ENCODE data around the gene NXNL2. TPM values are rescaled to one million over a fixed set of nuclear protein-coding genes. Genes with fewer than 3 reads are reported as not detected.

Gene NXNL2
- total and polyA plus RNA-seq, 4 donors: 0.09 to 0.14 TPM; not detected in 2

DNA sequence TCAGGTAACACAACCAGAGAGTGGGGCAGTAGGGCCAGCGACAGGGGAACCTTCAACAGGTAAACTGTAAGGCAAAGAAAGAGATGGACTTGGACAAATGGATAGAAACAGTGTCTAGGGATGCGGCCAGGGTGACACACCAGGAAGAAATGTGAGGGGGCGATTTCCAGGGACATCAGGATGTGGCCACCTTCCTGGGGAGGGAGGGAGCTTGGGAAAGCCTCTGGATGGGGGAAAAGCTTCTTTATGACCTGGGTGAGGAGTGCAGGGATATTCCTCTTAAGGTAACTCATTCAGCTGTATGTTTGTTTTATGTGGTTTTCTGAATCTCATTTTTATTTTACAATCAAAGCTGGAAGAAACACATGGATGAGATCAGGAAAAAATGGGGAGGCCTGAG lies 11.9 kb upstream of the NXNL2 start:
- no peaks in the 10 kb centered on the region for H3K4me1 ChIP-seq (ENCODE audit: control insufficient read depth in 4 of 4, insufficient read depth in 4 of 4, low read length in 3 of 4)
- no peaks in the 10 kb centered on the region for H3K27me3 ChIP-seq (ENCODE audit: control insufficient read depth in 4 of 4, insufficient read depth in 4 of 4, low read length in 3 of 4)
- 90% methylated on average over 3 of the region's 3 CpGs for WGBS
- H3K9ac ChIP-seq (ENCODE audit: low read depth in 1 of 2, low read length in 2 of 2): no peak overlapping the region
- no peak overlapping the region for H3K27ac ChIP-seq (ENCODE audit: low read depth in 1 of 2, low read length in 2 of 2)
- H3K36me3 ChIP-seq (ENCODE audit: control insufficient read depth in 4 of 4, insufficient read depth in 3 of 4, low read depth in 1 of 4, low read length in 3 of 4): no peaks in the 10 kb centered on the region
- no peaks in the 10 kb centered on the region for H3K9me3 ChIP-seq (ENCODE audit: control insufficient read depth in 4 of 4, low read length in 3 of 4)
- TF ChIP-seq HNF4A (conservative IDR thresholded peaks at IDR 0.05): no peak
- TF ChIP-seq RAD21 (IDR thresholded peaks at IDR 0.05): no peak
- TF ChIP-seq, protein P1, sequence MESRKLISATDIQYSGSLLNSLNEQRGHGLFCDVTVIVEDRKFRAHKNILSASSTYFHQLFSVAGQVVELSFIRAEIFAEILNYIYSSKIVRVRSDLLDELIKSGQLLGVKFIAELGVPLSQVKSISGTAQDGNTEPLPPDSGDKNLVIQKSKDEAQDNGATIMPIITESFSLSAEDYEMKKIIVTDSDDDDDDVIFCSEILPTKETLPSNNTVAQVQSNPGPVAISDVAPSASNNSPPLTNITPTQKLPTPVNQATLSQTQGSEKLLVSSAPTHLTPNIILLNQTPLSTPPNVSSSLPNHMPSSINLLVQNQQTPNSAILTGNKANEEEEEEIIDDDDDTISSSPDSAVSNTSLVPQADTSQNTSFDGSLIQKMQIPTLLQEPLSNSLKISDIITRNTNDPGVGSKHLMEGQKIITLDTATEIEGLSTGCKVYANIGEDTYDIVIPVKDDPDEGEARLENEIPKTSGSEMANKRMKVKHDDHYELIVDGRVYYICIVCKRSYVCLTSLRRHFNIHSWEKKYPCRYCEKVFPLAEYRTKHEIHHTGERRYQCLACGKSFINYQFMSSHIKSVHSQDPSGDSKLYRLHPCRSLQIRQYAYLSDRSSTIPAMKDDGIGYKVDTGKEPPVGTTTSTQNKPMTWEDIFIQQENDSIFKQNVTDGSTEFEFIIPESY (IDR thresholded peaks at IDR 0.05): no peak
- TF ChIP-seq, protein P2, sequence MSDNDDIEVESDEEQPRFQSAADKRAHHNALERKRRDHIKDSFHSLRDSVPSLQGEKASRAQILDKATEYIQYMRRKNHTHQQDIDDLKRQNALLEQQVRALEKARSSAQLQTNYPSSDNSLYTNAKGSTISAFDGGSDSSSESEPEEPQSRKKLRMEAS (IDR thresholded peaks at IDR 0.05): no peak
- no peak for TF ChIP-seq HNF4G (IDR thresholded peaks at IDR 0.05)
- TF ChIP-seq TAF1 (conservative IDR thresholded peaks at IDR 0.05): no peak
- TF ChIP-seq, protein P3, sequence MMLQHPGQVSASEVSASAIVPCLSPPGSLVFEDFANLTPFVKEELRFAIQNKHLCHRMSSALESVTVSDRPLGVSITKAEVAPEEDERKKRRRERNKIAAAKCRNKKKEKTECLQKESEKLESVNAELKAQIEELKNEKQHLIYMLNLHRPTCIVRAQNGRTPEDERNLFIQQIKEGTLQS (IDR thresholded peaks at IDR 0.05): no peak
- TF ChIP-seq, protein P4, sequence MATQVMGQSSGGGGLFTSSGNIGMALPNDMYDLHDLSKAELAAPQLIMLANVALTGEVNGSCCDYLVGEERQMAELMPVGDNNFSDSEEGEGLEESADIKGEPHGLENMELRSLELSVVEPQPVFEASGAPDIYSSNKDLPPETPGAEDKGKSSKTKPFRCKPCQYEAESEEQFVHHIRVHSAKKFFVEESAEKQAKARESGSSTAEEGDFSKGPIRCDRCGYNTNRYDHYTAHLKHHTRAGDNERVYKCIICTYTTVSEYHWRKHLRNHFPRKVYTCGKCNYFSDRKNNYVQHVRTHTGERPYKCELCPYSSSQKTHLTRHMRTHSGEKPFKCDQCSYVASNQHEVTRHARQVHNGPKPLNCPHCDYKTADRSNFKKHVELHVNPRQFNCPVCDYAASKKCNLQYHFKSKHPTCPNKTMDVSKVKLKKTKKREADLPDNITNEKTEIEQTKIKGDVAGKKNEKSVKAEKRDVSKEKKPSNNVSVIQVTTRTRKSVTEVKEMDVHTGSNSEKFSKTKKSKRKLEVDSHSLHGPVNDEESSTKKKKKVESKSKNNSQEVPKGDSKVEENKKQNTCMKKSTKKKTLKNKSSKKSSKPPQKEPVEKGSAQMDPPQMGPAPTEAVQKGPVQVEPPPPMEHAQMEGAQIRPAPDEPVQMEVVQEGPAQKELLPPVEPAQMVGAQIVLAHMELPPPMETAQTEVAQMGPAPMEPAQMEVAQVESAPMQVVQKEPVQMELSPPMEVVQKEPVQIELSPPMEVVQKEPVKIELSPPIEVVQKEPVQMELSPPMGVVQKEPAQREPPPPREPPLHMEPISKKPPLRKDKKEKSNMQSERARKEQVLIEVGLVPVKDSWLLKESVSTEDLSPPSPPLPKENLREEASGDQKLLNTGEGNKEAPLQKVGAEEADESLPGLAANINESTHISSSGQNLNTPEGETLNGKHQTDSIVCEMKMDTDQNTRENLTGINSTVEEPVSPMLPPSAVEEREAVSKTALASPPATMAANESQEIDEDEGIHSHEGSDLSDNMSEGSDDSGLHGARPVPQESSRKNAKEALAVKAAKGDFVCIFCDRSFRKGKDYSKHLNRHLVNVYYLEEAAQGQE (IDR thresholded peaks at IDR 0.05): no peak
- TF ChIP-seq FOXA1 (IDR thresholded peaks at IDR 0.05): no peak
- TF ChIP-seq RXRA (IDR thresholded peaks at IDR 0.05): no peak
- TF ChIP-seq, protein P5, sequence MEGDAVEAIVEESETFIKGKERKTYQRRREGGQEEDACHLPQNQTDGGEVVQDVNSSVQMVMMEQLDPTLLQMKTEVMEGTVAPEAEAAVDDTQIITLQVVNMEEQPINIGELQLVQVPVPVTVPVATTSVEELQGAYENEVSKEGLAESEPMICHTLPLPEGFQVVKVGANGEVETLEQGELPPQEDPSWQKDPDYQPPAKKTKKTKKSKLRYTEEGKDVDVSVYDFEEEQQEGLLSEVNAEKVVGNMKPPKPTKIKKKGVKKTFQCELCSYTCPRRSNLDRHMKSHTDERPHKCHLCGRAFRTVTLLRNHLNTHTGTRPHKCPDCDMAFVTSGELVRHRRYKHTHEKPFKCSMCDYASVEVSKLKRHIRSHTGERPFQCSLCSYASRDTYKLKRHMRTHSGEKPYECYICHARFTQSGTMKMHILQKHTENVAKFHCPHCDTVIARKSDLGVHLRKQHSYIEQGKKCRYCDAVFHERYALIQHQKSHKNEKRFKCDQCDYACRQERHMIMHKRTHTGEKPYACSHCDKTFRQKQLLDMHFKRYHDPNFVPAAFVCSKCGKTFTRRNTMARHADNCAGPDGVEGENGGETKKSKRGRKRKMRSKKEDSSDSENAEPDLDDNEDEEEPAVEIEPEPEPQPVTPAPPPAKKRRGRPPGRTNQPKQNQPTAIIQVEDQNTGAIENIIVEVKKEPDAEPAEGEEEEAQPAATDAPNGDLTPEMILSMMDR (IDR thresholded peaks at IDR 0.05; ENCODE audit: low read depth, low read length, missing input control): no peak
- no peak for TF ChIP-seq GABPA (IDR thresholded peaks at IDR 0.05 in 1 of 2, conservative IDR thresholded peaks at IDR 0.05 in 1 of 2)
- no peak for TF ChIP-seq SP1 (IDR thresholded peaks at IDR 0.05)
- no peak for TF ChIP-seq EGR1 (IDR thresholded peaks at IDR 0.05; ENCODE audit: low read depth in 2 of 2)
- no peak for TF ChIP-seq JUND (IDR thresholded peaks at IDR 0.05)
- DNase-seq (ENCODE audit: low spot score): no peak
- no peak overlapping the region for H3K4me3 ChIP-seq (ENCODE audit: low read depth in 1 of 3, low read length in 3 of 3)

DNA sequence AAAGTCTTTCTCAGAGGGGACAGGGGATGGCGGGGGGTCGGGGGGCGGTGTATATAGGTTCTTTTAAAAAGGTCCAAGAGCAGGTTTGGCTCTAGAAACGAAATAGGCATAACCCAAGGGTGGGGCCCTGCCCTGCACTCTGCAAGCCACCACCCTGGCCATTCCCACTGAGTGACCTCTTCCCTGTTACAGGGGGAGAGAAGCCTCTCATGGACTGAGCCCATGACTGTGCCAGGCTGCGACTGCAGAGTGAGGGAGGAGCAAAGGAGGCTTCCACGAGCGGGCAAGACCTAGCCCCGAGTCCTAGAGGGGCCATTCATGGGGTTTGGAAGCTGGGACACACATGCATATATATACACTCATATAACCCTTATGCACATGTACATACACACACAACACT lies 10.1 kb upstream of the NXNL2 start:
- H3K9me3 ChIP-seq (ENCODE audit: control insufficient read depth in 4 of 4, low read length in 3 of 4): no peaks in the 10 kb centered on the region
- no peaks in the 10 kb centered on the region for H3K27me3 ChIP-seq (ENCODE audit: control insufficient read depth in 4 of 4, insufficient read depth in 4 of 4, low read length in 3 of 4)
- H3K36me3 ChIP-seq (ENCODE audit: control insufficient read depth in 4 of 4, insufficient read depth in 3 of 4, low read depth in 1 of 4, low read length in 3 of 4): no peaks in the 10 kb centered on the region
- no peak overlapping the region for H3K27ac ChIP-seq (ENCODE audit: low read depth in 1 of 2, low read length in 2 of 2)
- no peaks in the 10 kb centered on the region for H3K4me1 ChIP-seq (ENCODE audit: control insufficient read depth in 4 of 4, insufficient read depth in 4 of 4, low read length in 3 of 4)
- DNase-seq (ENCODE audit: low spot score): no peak
- H3K4me3 ChIP-seq (ENCODE audit: low read depth in 1 of 3, low read length in 3 of 3): no peak overlapping the region
- WGBS: 90% methylated on average over 8 of the region's 8 CpGs
- no peak overlapping the region for H3K9ac ChIP-seq (ENCODE audit: low read depth in 1 of 2, low read length in 2 of 2)
- TF ChIP-seq JUND (IDR thresholded peaks at IDR 0.05) (no peak), NR2F2 (IDR thresholded peaks at IDR 0.05) (no peak), RAD21 (IDR thresholded peaks at IDR 0.05) (no peak), HNF4A (conservative IDR thresholded peaks at IDR 0.05) (no peak), GABPA (IDR thresholded peaks at IDR 0.05 in 1 of 2, conservative IDR thresholded peaks at IDR 0.05 in 1 of 2) (no peak), TAF1 (conservative IDR thresholded peaks at IDR 0.05) (no peak), YY1 (IDR thresholded peaks at IDR 0.05) (no peak)
- TF ChIP-seq, protein P3 (IDR thresholded peaks at IDR 0.05): no peak
- TF ChIP-seq, protein P5 (IDR thresholded peaks at IDR 0.05; ENCODE audit: low read depth, low read length, missing input control): no peak
- TF ChIP-seq, protein P4 (IDR thresholded peaks at IDR 0.05): no peak
- TF ChIP-seq, protein P2 (IDR thresholded peaks at IDR 0.05): no peak

All from liver (tissue), 9 donors.